Heart right ventricle (tissue), 16 donors: ENCODE measurements around the gene SRSF6. TPM values are rescaled to one million over a fixed set of nuclear protein-coding genes. Genes with fewer than 3 reads are reported as not detected.

ENCODE experiments used
- ATAC-seq, 8 donors: fragments of 200-7000 bp; cut with Tn5 transposase; one replicate each; pipeline ENCODE4 v1.9.1; 2020; ENCODE audit warnings: mild to moderate bottlenecking in 8 of 8, moderate library complexity in 8 of 8, moderate number of reproducible peaks in 1 of 8
- DNase-seq, 2 donors: peaks; one replicate each; pipeline ENCODE4 v3.0.0-alpha.2; 2020
- H3K27ac ChIP-seq, 10 donors: fragments of 200-600 bp; sonication (generic) in 2 of 10; one replicate each; pipeline versions ENCODE4 v1.5.0 to v1.8.0; 2020 to 2022; ENCODE audit warnings: mild to moderate bottlenecking in 3 of 10
- H3K27me3 ChIP-seq, 7 donors: fragments of 200-600 bp; one replicate each; pipeline ENCODE4 v1.8.0; 2021 to 2022; ENCODE audit warnings: mild to moderate bottlenecking in 2 of 7
- H3K36me3 ChIP-seq, 9 donors: fragments of 200-600 bp; sonication (generic) in 1 of 9; one replicate each; pipeline versions ENCODE4 v1.5.0 to v1.8.0; 2020 to 2022; ENCODE audit warnings: mild to moderate bottlenecking in 2 of 9
- H3K4me1 ChIP-seq, 9 donors: fragments of 200-600 bp; sonication (generic) in 1 of 9; one replicate each; pipeline versions ENCODE4 v1.5.0 to v1.8.0; 2020 to 2022; ENCODE audit warnings: mild to moderate bottlenecking in 4 of 9
- H3K4me3 ChIP-seq, 10 donors: fragments of 200-600 bp; sonication (generic) in 2 of 10; one replicate each; pipeline versions ENCODE4 v1.5.0 to v1.8.0; 2020 to 2022; ENCODE audit warnings: mild to moderate bottlenecking in 7 of 10, moderate library complexity in 2 of 10
- H3K9me3 ChIP-seq, 11 donors: fragments of 200-600 bp in 10 of 11; sonication (generic) in 2 of 11; one replicate each; pipeline versions ENCODE4 v1.5.0 to v1.8.0; 2013 to 2022; ENCODE audit warnings: mild to moderate bottlenecking in 2 of 11, control low read depth in 1 of 11, moderate library complexity in 1 of 11
- WGBS, 2 donors: extraction: QIAGEN DNeasy Blood & Tissue Kit; methylation state at CpG; one replicate each; pipeline ENCODE4 v1.1.7; 2013; ENCODE audit warnings: inconsistent platforms in 1 of 2; 5-methylcytosine and 5-hydroxymethylcytosine counted together
- intact Hi-C, 10 donors: fragments of 100-400 bp; cut with DNase I; formaldehyde crosslinking; loops; one replicate each; pipeline versions ENCODE4 v1.11.1 to v1.14.2; 2022
- polyA plus RNA-seq, 2 donors: library from polyadenylated mRNA; stranded (reverse); fragments of 200-250 nt; gene quantifications; one replicate each; pipeline ENCODE4 v1.2.3, GENCODE V29; 2013
- total RNA-seq, 10 donors: library from RNA; stranded (reverse); fragmentation: NEBNext Ultra II Directional in 3 of 10; extraction: Animal tissue kit (Norgen Biotek cat#: 25700) in 3 of 10; gene quantifications; one replicate each; pipeline versions ENCODE4 v1.2.1 to v1.2.4, GENCODE V29; 2021 to 2023
- TF ChIP-seq, protein P1 (sequence below), 9 donors: fragments of 200-600 bp; sonication (generic) in 2 of 9; IDR thresholded peaks; one replicate each; pipeline versions ENCODE4 v1.5.0 to v1.8.0; 2021 to 2022; ENCODE audit warnings: antibody characterized with exemption in 9 of 9, mild to moderate bottlenecking in 5 of 9, moderate library complexity in 1 of 9
- donor health status: Arrhythmogenic right ventricular cardiomyopathy.
- donor health status: ischemic (EF 13 %, LVEDD 7.1; RV severe dilation, severe dysfunction).
- donor health status: healthy with polysubstance abuse.
- donor health status: DM: no; HTN: yes; CAD: no.
- donor health status: DM: no; HTN: no; CAD: no.
- donor health status: ischemic (EF 25% LVEDD 6.9; RV normal size, moderate dysfunction).
- donor health status: ischemic (EF 25% LVEDD 5.7; RV mildly dilated, moderate dysfunction).
- donor health status: healthy.
- donor health status: DM: yes; HTN: yes; CAD: no.
- donor health status: Ischemic cardiomyopathy.
- donor health status: ischemic (EF 35%, LVEDD 5.7; RV mildly dilated, moderate dysfunction).
- donor health status: nonischemic (EF 11% LVEDD 7.7; RV severe dilation, severe dysfunction).
- donor health status: DM: yes; HTN: yes; CAD: no.
- donor health status: PGD.
- donor health status: ischemic (EF 29% LVEDD 5.4; RV normal size, mild dysfunction).
- donor health status: nonischemic (EF 23%, LVEDD 6.1; RV moderate dilation, normal function).

The SRSF6 gene
- total and polyA plus RNA-seq, 12 donors, result 27.9 to 86.6 (median 47.8) TPM

DNA sequence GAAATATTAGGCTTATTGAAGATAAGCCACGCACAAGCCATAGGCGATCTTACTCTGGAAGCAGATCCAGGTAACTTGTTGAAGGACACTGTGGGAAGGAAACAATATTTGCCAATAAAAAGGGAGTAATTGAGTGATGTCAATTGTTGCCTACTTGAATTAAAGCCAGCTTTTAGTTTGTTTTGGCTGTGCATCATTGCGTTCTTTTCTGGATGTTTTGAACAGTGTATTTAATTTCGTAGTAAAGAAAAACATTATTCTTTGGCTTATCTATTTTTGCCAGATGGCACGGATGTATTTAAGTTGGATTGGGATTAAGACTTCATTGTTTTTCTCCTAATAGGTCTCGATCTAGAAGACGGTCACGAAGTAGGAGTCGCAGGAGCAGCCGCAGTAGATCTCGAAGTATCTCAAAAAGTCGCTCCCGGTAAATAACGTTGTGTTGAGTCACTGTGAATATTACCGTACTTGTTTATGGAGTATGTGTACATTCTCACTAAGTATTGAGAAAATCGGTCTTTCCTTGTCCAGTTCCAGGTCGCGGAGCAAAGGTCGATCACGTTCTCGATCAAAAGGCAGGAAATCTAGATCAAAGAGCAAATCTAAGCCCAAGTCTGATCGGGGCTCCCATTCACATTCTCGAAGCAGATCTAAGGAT lies 2.6 kb downstream of the SRSF6 start:
- H3K36me3 ChIP-seq, result peaks cover 0 to 65% (median 57%) of the 10 kb centered on the region in 9 donors

DNA sequence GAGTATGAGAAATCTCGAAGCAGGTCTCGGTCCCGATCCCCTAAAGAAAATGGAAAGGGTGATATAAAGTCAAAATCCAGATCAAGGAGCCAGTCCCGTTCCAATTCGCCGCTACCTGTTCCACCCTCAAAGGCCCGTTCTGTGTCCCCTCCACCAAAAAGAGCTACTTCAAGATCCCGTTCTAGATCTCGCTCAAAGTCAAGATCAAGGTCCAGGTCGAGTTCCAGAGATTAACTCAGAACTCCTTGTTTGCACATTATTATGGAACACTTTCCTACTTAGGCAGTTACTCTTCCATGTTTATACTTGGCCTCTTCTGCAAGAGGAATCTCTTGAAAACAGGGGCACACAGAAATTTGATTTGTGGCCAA lies 3.1 kb downstream of the SRSF6 start:
- no peak overlapping the region for H3K27ac ChIP-seq
- H3K36me3 ChIP-seq, result peaks cover 0 to 70% (median 61%) of the 10 kb centered on the region in 9 donors
- TF ChIP-seq, protein P1, sequence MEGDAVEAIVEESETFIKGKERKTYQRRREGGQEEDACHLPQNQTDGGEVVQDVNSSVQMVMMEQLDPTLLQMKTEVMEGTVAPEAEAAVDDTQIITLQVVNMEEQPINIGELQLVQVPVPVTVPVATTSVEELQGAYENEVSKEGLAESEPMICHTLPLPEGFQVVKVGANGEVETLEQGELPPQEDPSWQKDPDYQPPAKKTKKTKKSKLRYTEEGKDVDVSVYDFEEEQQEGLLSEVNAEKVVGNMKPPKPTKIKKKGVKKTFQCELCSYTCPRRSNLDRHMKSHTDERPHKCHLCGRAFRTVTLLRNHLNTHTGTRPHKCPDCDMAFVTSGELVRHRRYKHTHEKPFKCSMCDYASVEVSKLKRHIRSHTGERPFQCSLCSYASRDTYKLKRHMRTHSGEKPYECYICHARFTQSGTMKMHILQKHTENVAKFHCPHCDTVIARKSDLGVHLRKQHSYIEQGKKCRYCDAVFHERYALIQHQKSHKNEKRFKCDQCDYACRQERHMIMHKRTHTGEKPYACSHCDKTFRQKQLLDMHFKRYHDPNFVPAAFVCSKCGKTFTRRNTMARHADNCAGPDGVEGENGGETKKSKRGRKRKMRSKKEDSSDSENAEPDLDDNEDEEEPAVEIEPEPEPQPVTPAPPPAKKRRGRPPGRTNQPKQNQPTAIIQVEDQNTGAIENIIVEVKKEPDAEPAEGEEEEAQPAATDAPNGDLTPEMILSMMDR (IDR thresholded peaks at IDR 0.05), result no peak
- intact Hi-C loops, result loop anchor here in 2 of 10 donors (10.0 kb wide), 1 partner anchor 134 kb away; the partner anchor contains the start of gene IFT52 (in 2 of the 2)
- DNase-seq, result no peak
- H3K27me3 ChIP-seq, result no peaks in the 10 kb centered on the region
- ATAC-seq, result no peak
- H3K4me3 ChIP-seq, result no peak overlapping the region
- peaks cover 2 to 60% (median 40%) of the 10 kb centered on the region in 9 donors for H3K4me1 ChIP-seq
- 92 to 95% methylated on average over 10 of the region's 10 CpGs for WGBS, 2 donors
- no peaks in the 10 kb centered on the region for H3K9me3 ChIP-seq

More for the DNA sequence above, 2.6 kb downstream of the SRSF6 start:
- no peaks in the 10 kb centered on the region for H3K9me3 ChIP-seq
- WGBS, 2 donors, result 91 to 92% methylated on average over 23 of the region's 23 CpGs
- no peaks in the 10 kb centered on the region for H3K27me3 ChIP-seq
- no peak overlapping the region for H3K27ac ChIP-seq
- TF ChIP-seq, protein P1 (IDR thresholded peaks at IDR 0.05), result no peak
- H3K4me1 ChIP-seq, result peaks cover 2 to 60% (median 40%) of the 10 kb centered on the region in 9 donors
- H3K4me3 ChIP-seq, result no peak overlapping the region
- intact Hi-C loops, result loop anchor here in 2 of 10 donors (10.0 kb wide), 1 partner anchor 134 kb away; the partner anchor contains the start of gene IFT52 (in 2 of the 2)
- no peak for DNase-seq
- ATAC-seq, result no peak

DNA sequence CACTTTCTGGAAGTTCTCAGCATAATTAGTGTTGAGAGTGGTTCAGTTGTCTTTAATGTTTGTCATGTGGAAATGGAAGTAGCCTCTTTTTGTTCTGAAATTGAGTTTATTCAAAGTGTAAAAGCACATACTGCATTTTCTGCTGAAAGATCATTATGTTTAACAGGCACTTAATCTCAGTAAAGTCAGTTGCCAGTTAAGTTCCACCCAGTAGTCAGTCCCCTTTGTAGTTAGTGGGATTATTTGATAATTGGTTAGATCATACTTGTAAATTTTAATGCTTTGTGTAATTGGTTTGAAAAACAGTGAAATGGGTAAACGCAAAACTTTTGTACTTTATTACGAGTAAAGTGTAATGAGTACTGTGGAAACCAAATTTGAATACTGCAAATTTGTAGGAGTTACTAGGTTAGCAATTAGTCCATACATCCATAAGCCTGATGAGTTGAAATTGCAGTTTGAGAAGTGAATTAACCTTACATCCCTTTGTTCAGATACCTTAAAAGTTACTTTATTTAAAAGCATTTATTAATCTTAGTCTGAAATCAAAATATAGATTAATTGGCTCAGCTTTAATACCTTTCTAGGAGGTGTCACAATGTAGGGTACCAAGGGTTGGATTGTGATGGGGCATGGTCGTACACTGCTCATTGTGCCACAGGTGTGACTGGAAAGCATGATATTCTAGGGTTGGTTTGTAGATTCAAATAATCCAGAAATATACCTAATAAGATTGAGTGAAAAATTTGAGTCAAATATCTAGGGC lies 4.4 kb downstream of the SRSF6 start:
- H3K9me3 ChIP-seq, result no peaks in the 10 kb centered on the region
- TF ChIP-seq, protein P1 (IDR thresholded peaks at IDR 0.05), result no peak
- 92 to 93% methylated on average over 3 of the region's 3 CpGs for WGBS, 2 donors
- no peaks in the 10 kb centered on the region for H3K27me3 ChIP-seq
- ATAC-seq (no peak), DNase-seq (no peak)
- no peak overlapping the region for H3K27ac ChIP-seq
- intact Hi-C loops, result loop anchor here in 2 of 10 donors (10.0 kb wide), 1 partner anchor 133 kb away; the partner anchor contains the start of gene IFT52 (in 2 of the 2)
- H3K4me1 ChIP-seq, result peaks cover 0 to 52% (median 34%) of the 10 kb centered on the region in 9 donors
- H3K36me3 ChIP-seq, result peaks cover 0 to 82% (median 67%) of the 10 kb centered on the region in 9 donors
- H3K4me3 ChIP-seq, result no peak overlapping the region
